Thoracic aorta (tissue), 2 donors: ENCODE results near the gene MFN1. TPM values are rescaled to one million over a fixed set of nuclear protein-coding genes. Genes with fewer than 3 reads are reported as not detected.

ENCODE experiments used
- ATAC-seq: fragments of 150-250 bp; one replicate; pipeline ENCODE4 v1.8.0; 2017; ENCODE audit warnings: low read depth; ENCODE audit not compliant: insufficient number of reproducible peaks, low FRiP score
- DNase-seq: peaks from one replicate; pipeline ENCODE4 v3.0.0-alpha.2; 2020; ENCODE audit warnings: low spot score
- H3K27ac ChIP-seq, 2 donors: fragments of 200-600 bp; sonication (generic); 1 replicate in 1 of 2; 2 replicates in 1 of 2; pipeline ENCODE4 v1.5.1; 2016; ENCODE audit warnings: mild to moderate bottlenecking in 2 of 2, moderate library complexity in 2 of 2
- H3K27me3 ChIP-seq: fragments of 200-600 bp; sonication (generic); replicated peaks from 2 replicates; pipeline ENCODE4 v1.6.0; 2016; ENCODE audit warnings: mild to moderate bottlenecking; ENCODE audit not compliant: insufficient read depth
- H3K36me3 ChIP-seq: fragments of 200-600 bp; sonication (generic); one replicate; pipeline ENCODE4 v1.5.1; 2016
- H3K4me1 ChIP-seq, 2 donors: fragments of 200-600 bp; sonication (generic); 1 replicate in 1 of 2; 2 replicates in 1 of 2; pipeline versions ENCODE4 v1.5.1 to v1.6.0; 2016; ENCODE audit warnings: low read depth in 2 of 2, mild to moderate bottlenecking in 1 of 2; ENCODE audit not compliant: control insufficient read depth in 1 of 2
- H3K4me3 ChIP-seq: fragments of 200-600 bp; sonication (generic); 2 replicates; pipeline ENCODE4 v1.5.1; 2016; ENCODE audit warnings: mild to moderate bottlenecking
- H3K9me3 ChIP-seq: fragments of 200-600 bp; sonication (generic); 2 replicates; pipeline ENCODE4 v1.5.1; 2016
- total RNA-seq, 2 donors: library from RNA; depleted of rRNA; stranded (reverse); fragments of >200 nt; gene quantifications; one replicate each; pipeline versions ENCODE4 v1.1.0 to v1.2.3, GENCODE V29; 2016
- TF ChIP-seq, protein P1 (sequence below): fragments of 200-600 bp; sonication (generic); IDR thresholded peaks from one replicate; pipeline ENCODE4 v1.5.1; 2019; ENCODE audit warnings: antibody characterized with exemption

Gene MFN1
- total RNA-seq, 2 donors from 2014 or later = 26.3 to 57.4 TPM

DNA sequence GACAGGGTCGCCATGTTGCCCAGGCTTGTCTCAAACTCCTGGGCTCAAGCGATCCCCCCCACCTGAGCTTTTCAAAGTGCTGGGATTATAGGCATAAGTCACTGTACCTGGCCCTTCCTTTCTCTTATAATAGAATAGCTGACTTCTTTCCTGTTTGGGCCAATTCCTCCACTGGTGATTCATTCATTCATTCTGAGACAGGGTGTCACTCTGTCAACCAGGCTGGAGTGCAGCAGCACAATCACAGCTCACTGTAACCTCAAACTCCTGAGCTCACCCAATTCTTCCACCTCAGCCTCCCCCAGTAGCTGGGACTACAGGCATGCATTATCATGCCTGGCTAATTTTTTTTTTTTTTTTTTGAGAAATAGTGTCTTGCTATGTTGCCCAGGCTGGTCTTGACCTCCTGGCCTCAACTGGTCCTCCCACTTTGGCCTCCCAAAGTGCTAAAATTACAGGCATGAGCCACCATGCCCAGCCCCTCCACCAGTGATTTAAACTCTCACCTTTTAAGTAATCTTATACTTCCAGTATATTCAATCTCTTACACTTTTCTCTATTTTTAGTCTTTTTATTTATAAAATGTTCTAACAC is 82.9 kb downstream of the MFN1 start:
- peaks cover under 1% of the 10 kb centered on the region for H3K36me3 ChIP-seq
- H3K27ac ChIP-seq = no peak overlapping the region
- no peaks in the 10 kb centered on the region for H3K9me3 ChIP-seq
- DNase-seq (no peak), ATAC-seq (no peak)
- H3K4me1 ChIP-seq = peaks cover 27 to 65% of the 10 kb centered on the region in 2 donors
- TF ChIP-seq, protein P1, sequence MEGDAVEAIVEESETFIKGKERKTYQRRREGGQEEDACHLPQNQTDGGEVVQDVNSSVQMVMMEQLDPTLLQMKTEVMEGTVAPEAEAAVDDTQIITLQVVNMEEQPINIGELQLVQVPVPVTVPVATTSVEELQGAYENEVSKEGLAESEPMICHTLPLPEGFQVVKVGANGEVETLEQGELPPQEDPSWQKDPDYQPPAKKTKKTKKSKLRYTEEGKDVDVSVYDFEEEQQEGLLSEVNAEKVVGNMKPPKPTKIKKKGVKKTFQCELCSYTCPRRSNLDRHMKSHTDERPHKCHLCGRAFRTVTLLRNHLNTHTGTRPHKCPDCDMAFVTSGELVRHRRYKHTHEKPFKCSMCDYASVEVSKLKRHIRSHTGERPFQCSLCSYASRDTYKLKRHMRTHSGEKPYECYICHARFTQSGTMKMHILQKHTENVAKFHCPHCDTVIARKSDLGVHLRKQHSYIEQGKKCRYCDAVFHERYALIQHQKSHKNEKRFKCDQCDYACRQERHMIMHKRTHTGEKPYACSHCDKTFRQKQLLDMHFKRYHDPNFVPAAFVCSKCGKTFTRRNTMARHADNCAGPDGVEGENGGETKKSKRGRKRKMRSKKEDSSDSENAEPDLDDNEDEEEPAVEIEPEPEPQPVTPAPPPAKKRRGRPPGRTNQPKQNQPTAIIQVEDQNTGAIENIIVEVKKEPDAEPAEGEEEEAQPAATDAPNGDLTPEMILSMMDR = no peak
- no peak overlapping the region for H3K4me3 ChIP-seq
- H3K27me3 ChIP-seq = no peaks in the 10 kb centered on the region

DNA sequence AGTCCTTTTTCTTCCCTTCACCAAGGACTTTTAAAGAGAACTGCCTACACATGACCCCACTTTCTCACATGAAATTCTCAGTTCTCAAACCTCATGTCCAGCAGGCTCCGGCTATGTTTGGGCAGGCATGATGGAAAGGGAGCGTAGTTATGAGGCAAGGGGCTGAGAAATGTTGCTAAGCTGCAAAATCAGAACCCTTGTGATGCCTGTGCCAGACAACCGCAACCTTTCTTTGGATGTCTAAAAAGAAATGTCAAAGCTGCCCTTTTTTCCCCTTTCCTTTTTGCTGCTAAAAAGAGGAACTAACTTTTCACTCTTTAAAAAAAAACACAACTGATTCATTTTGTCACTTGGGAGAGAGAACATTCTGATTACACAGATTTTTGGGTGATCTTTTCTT is 84.5 kb downstream of the MFN1 start:
- H3K9me3 ChIP-seq = no peaks in the 10 kb centered on the region
- peaks cover 32 to 65% of the 10 kb centered on the region in 2 donors for H3K4me1 ChIP-seq
- peak overlapping the region; percentile 35 for H3K4me3 ChIP-seq
- ATAC-seq = no peak
- TF ChIP-seq, protein P1 = no peak
- DNase-seq = no peak
- H3K27me3 ChIP-seq = no peaks in the 10 kb centered on the region
- peak overlapping the region in 1 of 2 donors; percentile 40 for H3K27ac ChIP-seq
- H3K36me3 ChIP-seq = no peaks in the 10 kb centered on the region

DNA sequence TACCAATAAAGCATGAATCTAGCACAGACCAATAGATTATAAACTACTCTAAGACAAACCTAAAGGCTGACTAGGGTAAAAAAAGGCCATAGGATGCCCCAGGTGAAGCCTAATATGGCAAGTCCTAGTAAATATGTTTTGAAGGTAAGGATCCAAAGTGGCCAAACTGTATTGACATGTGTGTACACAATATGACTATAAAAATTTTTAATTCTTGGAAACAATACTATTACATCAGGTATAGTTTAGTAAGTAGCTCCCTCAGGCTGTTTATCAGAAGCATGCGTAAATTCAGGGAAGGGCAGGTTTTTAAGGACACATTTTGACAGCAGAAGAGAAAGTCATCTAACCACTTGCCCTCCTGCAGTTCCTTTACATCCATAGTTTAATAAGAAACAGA is 84.9 kb downstream of the MFN1 start:
- DNase-seq (no peak), ATAC-seq (no peak)
- Histone ChIP-seq H3K4me3 (peak overlapping the region; percentile 35), H3K27ac (peak overlapping the region in 1 of 2 donors; percentile 40), H3K9me3 (no peaks in the 10 kb centered on the region), H3K36me3 (no peaks in the 10 kb centered on the region), H3K27me3 (no peaks in the 10 kb centered on the region), H3K4me1 (peaks cover 35 to 65% of the 10 kb centered on the region in 2 donors)
- TF ChIP-seq, protein P1 = no peak

DNA sequence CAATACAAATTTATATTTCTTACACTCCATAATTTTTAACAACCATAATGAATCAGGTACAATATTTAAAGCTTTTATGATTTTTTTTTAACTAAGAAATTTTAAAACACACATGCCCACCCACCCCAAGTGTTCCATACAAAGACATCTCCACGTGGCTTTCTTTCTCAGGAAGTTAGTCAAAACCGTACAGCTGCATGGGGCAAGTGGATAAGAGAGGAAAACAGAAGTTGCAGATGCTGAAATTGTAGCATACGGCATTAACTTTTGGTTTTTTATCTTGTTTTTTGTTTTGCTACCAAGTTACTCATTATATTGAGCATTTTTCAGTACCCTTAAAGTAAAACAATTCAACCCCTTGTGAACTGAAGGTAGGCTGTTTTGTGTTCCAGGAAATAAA is 89.0 kb downstream of the MFN1 start:
- TF ChIP-seq, protein P1 = no peak
- Histone ChIP-seq H3K27ac (no peak overlapping the region), H3K36me3 (no peaks in the 10 kb centered on the region), H3K9me3 (no peaks in the 10 kb centered on the region), H3K4me1 (peaks cover 49 to 57% of the 10 kb centered on the region in 2 donors), H3K27me3 (no peaks in the 10 kb centered on the region), H3K4me3 (no peak overlapping the region)
- DNase-seq = no peak
- ATAC-seq = no peak

DNA sequence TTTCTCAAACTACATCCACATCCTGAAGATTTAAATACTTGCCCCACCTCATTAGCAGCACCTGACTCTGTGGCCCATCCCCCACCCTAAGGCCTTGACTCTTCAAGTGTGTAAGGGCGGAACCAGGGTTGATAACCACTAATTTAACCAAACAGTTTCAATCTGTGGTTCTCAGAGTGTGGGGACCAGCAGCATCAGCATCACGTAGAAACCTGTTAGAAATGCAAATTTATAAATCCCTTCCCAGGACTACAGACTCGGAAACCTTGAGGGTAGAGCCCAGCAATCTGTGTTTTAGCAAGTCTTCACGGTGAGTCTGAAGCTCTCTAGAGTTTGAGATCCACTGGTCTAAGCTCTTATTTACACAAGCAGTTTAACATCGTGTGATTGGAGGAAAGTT is 91.3 kb downstream of the MFN1 start:
- Histone ChIP-seq H3K27ac (no peak overlapping the region), H3K36me3 (no peaks in the 10 kb centered on the region), H3K4me1 (peaks cover 27 to 34% of the 10 kb centered on the region in 2 donors), H3K27me3 (no peaks in the 10 kb centered on the region), H3K9me3 (no peaks in the 10 kb centered on the region), H3K4me3 (no peak overlapping the region)
- no peak for ATAC-seq
- TF ChIP-seq, protein P1 = no peak
- no peak for DNase-seq

Other genes starting within 250 kb of the MFN1 start
- 10 to 100 TPM; 33.9 to 39.5 TPM for gene PIK3CA, start 199.4 kb upstream of the MFN1 start, total RNA-seq
- gene KCNMB3, start 96.6 kb upstream of the MFN1 start, total RNA-seq = 10 to 100 TPM in 1 of 2 donors, 1 to 10 TPM in 1; 7.7 to 10.3 TPM
- 10 to 100 TPM; 21.8 to 62.2 TPM for gene ZNF639, start 24.7 kb upstream of the MFN1 start, total RNA-seq
- gene GNB4, start 103.8 kb downstream of the MFN1 start, total RNA-seq = 10 to 100 TPM; 66.2 to 66.7 TPM
- 10 to 100 TPM in 1 of 2 donors, 1 to 10 TPM in 1; 9.7 to 50.3 TPM for gene ACTL6A, start 215.2 kb downstream of the MFN1 start, total RNA-seq